Stimulated activated naive CD4-positive, alpha-beta T cell (primary cell): ENCODE measurements around the gene KCTD11.
A peak's percentile ranks its signal among the peaks of the same experiment; 100 is the strongest.
"Not testable (repeated sequence)": the region's sequence is repeated elsewhere in the genome, so short reads cannot be mapped to it uniquely, and the experiment has no call there.

Source experiments
- DNase-seq, 6 experiments: peaks; one replicate each; lab custom pipeline; 2025; lab: John Stamatoyannopoulos, UW

Gene KCTD11

DNA sequence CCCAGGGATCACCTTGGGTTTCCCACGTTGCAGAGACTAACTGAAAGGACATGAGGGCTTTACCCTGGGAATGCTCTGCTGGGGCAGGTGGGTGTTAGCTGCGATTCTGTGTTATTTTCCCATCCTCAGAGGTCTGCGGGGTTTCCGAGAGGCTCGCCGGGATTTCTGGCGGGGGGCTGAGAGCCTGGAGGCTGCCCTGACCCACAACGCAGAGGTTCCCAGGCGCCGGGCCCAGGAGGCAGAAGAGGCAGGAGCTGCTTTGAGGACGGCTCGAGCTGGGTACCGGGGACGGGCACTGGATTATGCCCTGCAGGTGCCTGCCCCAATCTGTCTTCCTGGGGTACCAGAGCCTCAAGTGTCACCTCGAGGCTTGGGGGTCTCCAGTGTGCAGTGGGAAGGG is 8.7 kb upstream of the KCTD11 start:
- DNase-seq = no peak

DNA sequence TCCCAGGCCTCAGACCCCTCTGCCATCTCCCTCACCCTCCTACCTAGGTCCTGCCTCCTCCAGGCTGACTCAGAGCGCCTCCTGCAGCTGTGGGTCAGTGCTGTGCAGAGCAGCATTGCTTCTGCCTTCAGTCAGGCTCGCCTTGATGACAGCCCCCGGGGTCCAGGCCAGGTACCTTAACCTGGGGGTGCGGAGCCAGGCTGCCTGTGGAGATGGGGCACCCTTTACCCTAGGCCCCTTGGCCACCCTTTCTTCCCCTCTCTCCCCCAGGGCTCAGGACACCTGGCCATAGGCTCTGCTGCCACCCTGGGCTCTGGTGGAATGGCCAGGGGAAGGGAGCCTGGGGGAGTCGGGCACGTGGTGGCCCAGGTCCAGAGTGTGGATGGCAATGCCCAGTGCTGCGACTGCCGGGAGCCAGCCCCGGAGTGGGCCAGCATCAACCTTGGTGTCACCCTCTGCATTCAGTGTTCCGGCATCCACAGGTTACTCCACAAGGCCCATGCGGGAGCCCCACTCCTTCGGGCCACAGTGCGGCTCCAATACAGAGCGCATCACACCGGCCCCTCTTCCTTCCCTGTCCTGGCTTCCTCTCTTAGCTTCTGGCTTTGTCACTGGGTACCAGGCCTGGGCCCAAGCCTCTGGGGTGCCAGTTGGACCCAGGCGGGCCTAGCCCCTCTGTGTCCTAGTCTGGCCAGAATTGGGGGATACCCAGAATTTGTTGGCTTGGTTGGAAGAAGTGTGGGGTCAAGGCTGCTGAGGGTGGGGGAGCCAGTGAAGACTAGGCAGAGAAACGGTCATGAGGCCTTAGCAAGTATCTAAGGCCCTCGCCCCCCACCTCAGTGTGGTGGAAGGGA is 5.0 kb upstream of the KCTD11 start:
- no peak for DNase-seq

DNA sequence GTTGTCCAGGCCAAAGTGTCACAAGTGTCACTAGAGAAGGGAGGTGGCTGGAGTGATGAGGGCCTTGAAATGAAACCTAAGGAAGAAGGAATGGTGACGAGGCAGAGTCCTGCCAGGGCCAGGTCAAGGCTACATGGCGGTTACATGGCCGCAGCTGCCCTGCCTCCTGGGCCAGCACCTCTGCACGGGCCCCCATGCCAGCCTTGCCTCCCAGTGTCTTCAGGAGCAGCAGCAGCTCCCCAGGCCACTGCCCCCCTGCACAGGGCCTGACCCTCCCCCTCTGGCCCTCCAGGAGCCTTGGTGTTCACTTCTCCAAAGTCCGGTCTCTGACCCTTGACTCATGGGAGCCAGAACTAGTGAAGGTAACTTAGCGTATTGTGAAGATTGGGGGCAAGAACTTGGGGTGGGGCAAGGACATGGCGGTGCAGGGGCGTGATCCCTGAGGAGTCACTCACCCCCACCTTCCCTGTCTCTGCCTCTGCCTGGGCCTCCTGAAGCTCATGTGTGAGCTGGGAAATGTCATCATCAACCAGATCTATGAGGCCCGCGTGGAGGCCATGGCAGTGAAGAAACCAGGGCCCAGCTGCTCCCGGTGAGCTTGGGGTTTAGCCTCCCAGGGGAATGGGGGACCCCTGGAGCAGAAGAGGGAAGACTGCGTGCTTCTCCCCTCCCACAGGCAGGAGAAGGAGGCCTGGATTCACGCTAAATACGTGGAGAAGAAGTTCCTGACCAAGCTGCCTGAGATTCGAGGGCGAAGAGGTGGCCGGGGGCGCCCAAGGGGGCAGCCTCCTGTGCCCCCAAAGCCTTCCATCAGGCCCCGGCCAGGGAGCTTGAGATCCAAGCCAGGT is 4.1 kb upstream of the KCTD11 start:
- no peak for DNase-seq

DNA sequence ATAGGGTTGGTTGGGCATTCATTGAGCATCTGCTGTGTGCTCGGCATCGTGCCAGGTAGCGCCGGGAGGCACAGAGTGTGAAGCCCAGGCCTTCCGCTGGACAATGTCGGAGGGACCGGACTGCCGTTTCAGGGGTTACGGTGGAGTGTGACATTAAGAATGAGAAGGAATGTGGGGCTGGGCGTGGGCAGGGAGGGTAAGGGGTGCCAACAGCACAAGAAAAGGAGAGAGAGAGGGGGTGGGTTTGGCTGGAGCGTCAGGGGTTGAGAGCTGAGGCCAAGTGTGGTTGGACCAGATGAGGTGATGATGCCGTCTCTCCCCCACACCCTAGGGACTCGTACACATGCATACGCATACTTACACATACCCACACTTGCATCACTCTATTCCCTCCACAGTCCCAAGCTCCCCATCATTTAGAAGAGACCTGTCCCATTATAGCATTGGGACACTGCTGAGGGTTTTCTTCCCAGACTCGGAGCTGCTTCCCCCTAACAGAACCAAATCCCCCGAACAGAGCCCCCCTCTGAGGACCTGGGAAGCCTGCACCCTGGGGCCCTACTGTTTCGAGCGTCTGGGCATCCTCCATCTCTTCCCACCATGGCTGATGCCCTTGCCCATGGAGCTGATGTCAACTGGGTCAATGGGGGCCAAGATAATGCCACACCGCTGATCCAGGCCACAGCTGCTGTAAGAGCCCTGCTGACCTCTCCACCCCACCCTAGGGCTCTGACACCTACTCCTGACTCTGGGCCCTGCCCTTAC is 3.3 kb upstream of the KCTD11 start:
- no peak for DNase-seq

DNA sequence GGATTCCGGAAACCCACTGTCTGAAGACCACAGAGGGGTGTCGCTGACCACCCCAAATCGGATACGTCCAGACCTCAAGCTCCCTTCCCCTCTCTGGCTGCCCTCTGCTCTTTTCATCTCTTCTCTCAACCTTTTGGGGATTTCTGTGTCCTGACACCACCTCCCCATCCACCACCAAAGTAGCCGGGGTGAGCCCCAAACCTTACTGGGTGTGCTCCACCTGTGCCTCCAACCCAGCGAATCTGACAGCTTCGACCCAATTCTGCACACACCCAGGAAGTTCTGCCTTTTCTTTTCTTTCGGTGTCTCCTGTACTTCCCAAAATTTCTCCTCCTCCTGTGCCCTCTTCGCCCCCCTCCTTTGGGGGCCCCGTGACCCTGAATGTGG is 534 bp downstream of the KCTD11 start:
- no peak for DNase-seq

DNA sequence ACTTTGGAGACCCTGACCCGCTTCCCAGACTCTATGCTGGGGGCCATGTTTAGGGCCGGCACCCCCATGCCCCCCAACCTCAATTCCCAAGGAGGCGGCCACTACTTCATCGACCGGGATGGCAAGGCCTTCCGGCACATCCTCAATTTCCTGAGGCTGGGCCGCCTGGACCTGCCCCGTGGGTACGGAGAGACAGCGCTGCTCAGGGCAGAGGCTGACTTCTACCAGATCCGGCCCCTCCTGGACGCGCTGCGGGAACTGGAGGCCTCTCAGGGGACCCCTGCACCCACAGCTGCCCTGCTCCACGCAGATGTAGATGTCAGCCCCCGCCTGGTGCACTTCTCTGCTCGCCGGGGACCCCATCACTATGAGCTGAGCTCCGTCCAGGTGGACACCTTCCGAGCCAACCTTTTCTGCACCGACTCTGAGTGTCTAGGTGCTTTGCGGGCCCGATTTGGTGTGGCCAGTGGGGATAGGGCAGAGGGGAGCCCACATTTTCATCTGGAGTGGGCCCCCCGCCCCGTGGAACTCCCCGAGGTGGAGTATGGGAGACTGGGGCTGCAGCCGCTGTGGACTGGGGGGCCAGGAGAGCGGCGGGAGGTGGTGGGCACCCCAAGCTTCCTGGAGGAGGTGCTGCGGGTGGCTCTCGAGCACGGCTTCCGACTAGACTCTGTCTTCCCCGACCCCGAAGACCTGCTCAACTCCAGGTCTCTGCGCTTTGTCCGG is 1.1 kb downstream of the KCTD11 start:
- no peak for DNase-seq

DNA sequence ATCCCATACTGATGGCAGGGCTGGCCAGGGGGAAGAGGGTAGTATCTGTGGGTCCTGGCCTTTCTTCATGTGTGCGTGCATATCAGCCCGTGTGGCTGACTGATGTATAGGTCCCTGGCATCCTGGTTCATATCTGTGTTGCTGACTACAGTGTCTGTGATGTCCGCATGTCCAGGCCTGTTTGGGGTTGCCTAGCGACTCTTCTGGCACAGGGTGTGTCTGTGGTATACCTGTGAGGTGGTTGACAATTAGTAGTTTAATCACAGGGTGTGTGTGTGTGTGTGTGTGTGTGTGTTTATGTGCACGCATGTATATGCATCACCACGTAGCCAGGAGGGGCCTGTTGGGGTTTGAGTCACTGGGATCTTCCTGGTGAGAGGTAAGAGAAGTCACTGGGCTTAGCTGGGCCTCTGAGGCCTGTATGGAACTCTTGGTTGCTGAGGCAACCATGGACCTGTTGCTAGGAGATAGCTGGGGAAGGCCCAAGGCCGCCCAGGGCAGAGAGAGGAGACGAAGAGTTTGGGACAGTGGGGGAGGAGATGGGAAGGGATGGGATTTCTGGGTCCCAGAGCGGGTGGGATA is 2.4 kb downstream of the KCTD11 start:
- no peak for DNase-seq

DNA sequence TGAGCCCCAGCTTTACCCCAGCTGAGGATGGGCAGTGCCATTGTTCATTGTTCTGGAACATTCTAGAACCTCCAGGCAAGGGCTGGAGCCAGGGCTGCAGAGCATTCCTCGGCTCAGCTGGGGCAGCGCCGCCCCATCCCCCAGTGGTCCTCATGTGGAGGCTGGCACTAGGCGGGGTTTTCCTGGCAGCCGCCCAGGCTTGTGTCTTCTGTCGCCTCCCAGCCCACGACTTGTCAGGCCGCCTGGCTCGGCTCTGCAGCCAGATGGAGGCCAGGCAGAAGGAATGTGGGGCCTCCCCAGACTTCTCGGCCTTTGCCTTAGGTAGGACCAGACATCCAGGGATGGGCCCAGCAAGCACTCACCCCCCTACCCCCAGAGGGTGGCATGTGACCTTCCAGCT is 3.1 kb downstream of the KCTD11 start, which contains the start of gene TMEM95:
TMEM95 (plus strand) TSS at position 104 of the 400 bp plus-strand sequence; CDS start at position 153, 49 bp downstream.
- no peak for DNase-seq

DNA sequence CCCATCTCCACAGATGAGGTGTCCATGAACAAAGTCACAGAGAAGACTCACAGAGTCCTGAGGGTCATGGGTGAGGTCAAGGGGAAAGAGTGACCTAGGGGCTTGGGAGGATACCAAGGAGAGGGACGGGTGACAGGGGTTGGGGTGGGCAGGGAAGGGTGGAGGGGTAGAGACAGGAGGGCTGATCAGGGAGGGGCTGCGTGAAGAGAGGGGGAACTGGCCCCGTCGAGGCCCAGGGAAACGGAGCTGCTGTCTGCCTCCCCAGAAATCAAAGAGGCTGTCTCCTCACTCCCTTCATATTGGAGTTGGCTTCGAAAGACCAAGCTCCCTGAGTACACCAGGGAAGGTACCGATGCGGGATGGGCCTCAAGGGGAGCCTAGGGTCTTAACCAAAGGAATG is 3.6 kb downstream of the KCTD11 start:
- DNase-seq = no peak

DNA sequence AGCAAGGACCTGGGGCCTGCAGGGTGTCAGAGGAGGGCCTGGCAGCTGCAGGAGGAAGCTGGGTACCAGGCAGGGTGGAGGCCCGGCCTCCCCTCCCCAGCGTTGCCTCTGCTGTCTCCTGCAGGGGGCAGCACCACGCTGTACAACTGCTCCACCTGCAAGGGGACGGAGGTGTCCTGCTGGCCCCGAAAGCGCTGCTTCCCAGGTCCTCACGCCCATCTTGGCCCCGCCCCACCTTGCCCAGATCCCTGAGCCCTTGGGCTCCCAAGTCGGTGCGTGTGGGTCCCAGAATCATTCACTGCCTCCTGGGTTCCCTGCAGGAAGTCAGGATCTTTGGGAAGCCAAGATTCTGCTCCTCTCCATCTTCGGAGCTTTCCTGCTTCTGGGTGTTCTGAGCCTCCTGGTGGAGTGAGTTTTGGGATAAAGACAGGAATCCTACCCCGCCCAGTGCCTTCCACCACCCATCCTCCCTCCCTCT is 4.1 kb downstream of the KCTD11 start:
- DNase-seq = peak; percentile 67 to 85 (median 76)

DNA sequence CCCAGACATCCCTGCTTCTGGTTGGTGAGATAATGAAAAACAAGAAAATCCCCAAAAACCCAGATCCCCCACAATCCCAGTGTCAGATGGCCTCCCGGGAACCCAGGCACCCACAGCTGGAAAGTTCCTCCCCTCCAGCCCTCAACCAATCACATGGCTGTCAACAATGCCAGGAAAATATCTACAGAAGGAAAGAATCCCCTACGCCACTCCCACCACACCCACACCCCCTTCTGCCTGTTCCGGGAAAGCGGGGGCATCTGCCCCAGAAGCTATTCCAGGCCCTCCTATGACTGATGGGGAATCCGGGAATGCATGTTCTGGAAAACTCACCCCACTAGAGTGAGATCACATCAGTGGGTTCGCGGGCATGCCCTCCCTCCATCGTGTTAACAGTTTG is 4.8 kb downstream of the KCTD11 start:
- no peak for DNase-seq

DNA sequence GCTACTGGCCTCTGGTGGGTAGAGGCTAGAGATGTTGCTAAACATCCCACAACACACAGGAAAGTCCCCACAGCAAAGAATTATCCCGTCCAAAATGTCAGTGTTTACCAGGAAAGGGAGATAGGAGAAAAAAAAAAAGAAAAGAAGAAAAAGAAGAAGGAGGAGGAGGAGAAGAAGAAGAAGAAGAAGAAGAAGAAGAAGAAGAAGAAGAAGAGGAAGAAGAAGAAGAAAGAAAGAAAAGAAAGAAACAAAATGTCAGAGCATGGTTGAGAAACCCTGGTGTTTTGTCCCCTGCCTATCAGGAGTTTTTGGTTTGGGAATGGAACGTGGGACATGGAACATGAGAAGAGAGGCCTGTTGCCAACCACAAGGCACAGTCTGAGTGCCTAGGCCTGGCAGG is 5.4 kb downstream of the KCTD11 start:
- DNase-seq = no peak

DNA sequence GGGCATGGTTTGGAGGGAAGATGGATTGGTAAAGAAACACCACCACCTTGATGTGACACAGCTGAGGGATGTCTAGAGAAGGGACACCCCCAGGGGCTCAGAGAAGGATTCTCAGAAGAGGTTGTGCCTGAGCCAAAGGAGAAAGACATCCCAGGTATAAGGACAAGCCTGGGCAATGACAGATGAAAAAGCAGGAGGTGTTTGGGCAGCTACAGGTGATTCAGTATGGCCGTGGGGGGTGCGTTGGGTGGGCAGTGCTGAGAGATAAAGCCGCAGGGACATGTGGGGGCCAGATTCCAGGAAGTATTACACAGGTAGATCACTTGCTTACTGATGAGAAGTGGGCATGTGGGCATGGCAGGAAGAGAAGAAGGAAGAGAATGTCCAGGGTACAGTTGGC is 9.9 kb downstream of the KCTD11 start:
- no peak for DNase-seq

DNA sequence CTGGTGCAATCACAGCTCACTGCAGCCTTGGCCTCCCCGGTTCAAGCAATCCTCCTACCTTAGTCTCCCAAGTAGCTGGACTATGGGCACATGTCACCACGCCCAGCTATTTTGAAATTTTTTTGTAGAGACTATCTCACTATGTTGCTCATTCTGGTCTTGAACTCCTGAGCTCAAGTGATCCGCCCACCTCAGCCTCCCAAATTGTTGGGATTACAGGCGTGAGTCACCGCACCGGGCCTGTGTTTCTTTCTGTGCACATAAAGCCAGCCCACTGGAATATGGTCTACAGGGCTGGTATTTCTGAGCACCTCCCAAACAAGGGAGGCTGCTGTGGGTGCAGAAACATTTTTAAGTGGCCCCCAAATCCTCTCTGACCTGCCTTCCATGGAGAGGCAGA is 11.3 kb downstream of the KCTD11 start:
- DNase-seq = no peak

DNA sequence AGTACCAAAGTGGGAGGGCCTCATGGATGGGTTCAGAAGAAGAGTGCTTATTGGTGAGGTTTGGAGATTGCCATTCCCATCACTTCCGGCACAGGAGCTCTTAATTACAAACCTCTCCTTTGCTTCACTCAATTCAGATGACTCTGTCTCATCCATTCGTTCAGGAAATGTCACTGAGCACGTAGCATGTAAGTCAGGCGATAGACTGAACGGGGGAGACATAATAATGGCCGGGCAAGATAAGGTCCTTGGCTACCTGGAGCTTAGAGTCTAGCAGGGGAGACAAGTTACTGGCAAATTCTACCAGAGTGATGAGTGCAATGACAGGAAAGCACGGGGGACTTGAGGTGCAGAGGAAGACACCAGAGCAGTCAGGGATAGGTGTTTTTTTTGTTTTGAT is 14.0 kb downstream of the KCTD11 start:
- DNase-seq = not testable (repeated sequence)

DNA sequence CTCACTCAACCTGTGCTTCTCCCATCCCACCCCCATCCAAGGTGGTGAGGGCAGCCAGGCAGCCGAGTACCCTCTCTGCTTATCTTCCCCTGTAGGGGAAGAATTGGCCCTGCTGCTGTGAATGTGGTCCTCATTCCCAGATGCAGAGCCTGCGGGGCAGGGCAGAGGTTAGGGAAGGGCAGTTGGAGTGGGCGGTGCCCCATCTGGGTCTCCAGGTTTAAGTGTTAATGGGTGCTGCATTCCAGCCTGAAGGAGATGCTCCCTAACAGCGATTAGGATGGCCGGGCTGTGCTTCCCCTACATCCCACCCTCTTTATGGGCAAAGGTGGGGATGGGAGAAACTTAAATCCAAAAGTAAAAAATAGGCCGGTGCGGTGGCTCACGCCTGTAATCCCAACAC is 15.1 kb downstream of the KCTD11 start:
- DNase-seq = no peak

DNA sequence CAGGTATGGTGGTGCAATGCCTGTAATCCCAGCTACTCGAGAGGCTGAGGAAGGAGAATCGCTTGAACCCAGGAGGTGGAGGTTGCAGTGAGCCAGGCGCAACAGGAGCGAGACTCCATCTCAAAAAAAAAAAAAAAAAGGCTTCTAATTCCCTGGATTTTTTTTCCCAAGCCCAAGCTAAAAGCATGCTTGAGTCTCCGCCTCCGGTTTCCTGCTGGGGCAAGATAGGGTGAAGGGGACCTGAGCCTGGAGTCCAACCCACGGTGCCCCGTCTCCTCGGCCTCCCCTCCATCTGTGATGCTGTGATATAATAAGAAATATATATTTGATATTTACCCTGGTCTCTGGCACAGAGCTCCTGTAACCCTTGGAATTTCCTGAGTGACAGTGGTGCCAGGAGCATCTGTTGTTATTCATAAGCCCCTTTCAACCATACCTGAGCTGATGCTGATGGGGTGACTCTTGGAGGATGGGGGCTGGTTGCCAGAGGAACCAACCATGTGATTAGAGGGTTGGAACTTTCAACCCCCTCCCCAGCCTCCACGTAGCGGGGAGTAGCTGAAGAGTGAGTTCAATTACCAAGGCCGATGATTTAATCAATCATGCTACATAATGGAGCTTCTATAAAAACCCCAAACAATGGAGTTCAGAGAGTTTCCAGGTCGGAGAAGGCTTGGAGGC is 16.1 kb downstream of the KCTD11 start:
- no peak for DNase-seq

DNA sequence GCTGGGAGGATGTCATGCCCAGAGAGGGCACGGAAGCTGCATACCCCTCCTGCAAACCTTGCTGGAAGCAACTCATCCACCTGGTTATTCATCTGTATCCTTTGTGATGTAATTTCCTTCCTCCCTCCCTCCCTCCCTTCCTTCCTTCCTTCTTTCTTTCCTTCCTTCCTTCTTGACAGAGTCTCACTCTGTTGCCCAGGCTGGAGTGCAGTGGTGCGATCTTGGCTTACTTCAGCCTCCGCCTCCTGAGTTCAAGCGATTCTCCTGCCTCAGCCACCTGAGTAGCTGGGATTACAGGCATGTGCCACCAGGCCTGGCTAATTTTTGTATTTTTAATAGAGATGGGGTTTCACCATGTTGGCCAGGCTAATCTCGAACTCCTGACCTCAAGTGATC is 16.6 kb downstream of the KCTD11 start:
- DNase-seq = not testable (repeated sequence)

DNA sequence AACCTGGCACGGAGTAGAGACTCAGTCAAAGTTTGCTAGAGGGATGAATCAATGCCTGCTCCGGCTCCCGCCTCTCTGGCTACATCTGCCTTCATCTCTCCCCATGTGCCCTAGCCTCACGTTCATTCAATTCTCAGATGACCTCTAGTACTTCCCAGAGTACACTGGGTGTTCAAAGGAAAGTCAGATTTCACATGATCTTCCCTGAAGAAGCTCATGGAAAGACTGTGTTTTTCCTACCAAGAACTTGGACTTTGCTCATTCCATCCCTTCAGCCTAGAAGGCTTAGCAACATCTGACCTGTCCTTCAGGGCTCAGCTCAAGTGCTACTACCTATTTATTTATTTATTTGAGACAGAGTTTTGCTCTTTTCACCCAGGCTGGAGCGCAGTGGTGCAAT is 17.9 kb downstream of the KCTD11 start:
- no peak for DNase-seq

DNA sequence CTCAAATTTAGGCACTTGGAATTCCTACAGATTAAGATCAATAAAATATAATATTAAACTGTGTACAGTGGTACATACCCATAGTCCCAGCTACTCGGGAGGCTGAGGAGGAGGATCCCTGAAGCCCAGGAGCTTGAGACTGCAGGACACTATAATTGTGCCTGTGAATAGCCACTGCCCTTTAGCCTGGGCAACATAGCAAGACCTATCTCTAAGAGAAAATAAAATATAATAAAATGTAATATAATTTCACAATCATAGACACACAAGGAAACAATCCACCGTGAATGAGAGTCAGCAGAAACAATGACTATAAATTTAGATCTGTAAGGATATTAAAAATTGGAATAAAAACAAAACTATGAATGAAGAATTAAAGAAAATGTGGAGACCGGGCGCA is 18.9 kb downstream of the KCTD11 start:
- DNase-seq = no peak

DNA sequence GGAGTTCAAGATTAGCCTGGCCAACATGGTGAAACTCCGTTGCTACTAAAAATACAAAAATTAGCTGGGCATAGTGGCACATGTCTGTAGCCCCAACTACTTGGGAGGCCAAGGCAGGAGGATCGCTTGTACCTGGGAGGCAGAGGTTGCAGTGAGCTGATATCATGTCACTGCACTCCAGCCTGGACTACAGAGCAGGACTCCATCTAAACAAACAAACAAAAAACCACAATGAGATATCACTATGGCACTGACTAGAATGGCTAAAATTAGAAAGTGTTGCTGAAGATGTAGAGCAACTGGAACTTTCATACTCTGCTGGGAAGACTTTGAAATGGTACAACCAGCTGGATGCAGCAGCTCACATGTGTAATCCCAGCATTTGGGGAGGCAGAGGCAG is 22.4 kb downstream of the KCTD11 start:
- no peak for DNase-seq
